CD14-positive monocyte (primary cell): ENCODE data around the gene ORAI3. TPM values are rescaled to one million over a fixed set of nuclear protein-coding genes. Genes with fewer than 3 reads are reported as not detected.

Experiments
- DNase-seq, 3 donors: peaks; one replicate each; pipeline ENCODE4 v3.0.0-alpha.2; 2011 to 2022
- H2AFZ ChIP-seq: 2 replicates; pipeline ENCODE4 v1.6.0; 2012; ENCODE audit warnings: mild to moderate bottlenecking, low read depth, low read length, inconsistent platforms; ENCODE audit not compliant: insufficient read depth, poor library complexity, severe bottlenecking
- H3K27ac ChIP-seq, 2 donors: 1 replicate in 1 of 2; 2 replicates in 1 of 2; pipeline ENCODE4 v1.5.1; 2012 to 2013; ENCODE audit warnings: low read length in 2 of 2, control low read depth in 1 of 2, inconsistent platforms in 1 of 2, low read depth in 1 of 2, mild to moderate bottlenecking in 1 of 2
- H3K27me3 ChIP-seq, 2 donors: one replicate each; pipeline versions ENCODE4 v1.6.0 to v1.6.1; 2011 to 2013; ENCODE audit warnings: low read length in 2 of 2; ENCODE audit not compliant: control insufficient read depth in 2 of 2, insufficient read depth in 2 of 2
- H3K36me3 ChIP-seq, 2 donors: replicated peaks in 1 of 2; 1 replicate in 1 of 2; 2 replicates in 1 of 2; pipeline versions ENCODE4 v1.5.1 to v1.6.1; 2012 to 2013; ENCODE audit warnings: low read length in 2 of 2, control low read depth in 1 of 2, inconsistent platforms in 1 of 2, mild to moderate bottlenecking in 1 of 2; ENCODE audit not compliant: insufficient read depth in 2 of 2, control insufficient read depth in 1 of 2
- H3K4me1 ChIP-seq, 2 donors: 1 replicate in 1 of 2; 2 replicates in 1 of 2; pipeline versions ENCODE4 v1.5.1 to v1.6.1; 2012 to 2013; ENCODE audit warnings: low read length in 2 of 2, control low read depth in 1 of 2, inconsistent platforms in 1 of 2, mild to moderate bottlenecking in 1 of 2, moderate library complexity in 1 of 2; ENCODE audit not compliant: insufficient read depth in 2 of 2, control insufficient read depth in 1 of 2
- H3K4me2 ChIP-seq: replicated peaks from 2 replicates; pipeline ENCODE3; 2012; ENCODE audit warnings: low read length, moderate library complexity, mild to moderate bottlenecking; ENCODE audit not compliant: poor library complexity, severe bottlenecking; ENCODE audit errors: extremely low read depth
- H3K4me3 ChIP-seq, 3 experiments: fragments of 200-600 bp in 1 of 3; sonication (generic) in 1 of 3; replicated peaks in 1 of 3; 1 replicate in 2 of 3; 2 replicates in 1 of 3; pipeline ENCODE4 v1.5.1; 2011 to 2013; ENCODE audit warnings: low read length in 3 of 3, mild to moderate bottlenecking in 3 of 3, control low read depth in 2 of 3, low read depth in 2 of 3, inconsistent platforms in 1 of 3, moderate library complexity in 1 of 3
- H3K79me2 ChIP-seq: 2 replicates; pipeline ENCODE4 v1.6.0; 2012; ENCODE audit warnings: mild to moderate bottlenecking, control low read depth, inconsistent platforms, low read length, moderate library complexity; ENCODE audit not compliant: insufficient read depth
- H3K9ac ChIP-seq: 2 replicates; pipeline ENCODE4 v1.6.0; 2017; ENCODE audit warnings: low read length, mild to moderate bottlenecking; ENCODE audit not compliant: insufficient read depth, poor library complexity, severe bottlenecking
- H3K9me3 ChIP-seq, 2 donors: replicated peaks in 1 of 2; 1 replicate in 1 of 2; 2 replicates in 1 of 2; pipeline versions ENCODE4 v1.5.1 to v1.6.1; 2012 to 2013; ENCODE audit warnings: low read length in 2 of 2, control low read depth in 1 of 2; ENCODE audit not compliant: control insufficient read depth in 1 of 2, insufficient read depth in 1 of 2
- H4K20me1 ChIP-seq: 2 replicates; pipeline ENCODE4 v1.6.0; 2012; ENCODE audit warnings: mild to moderate bottlenecking, low read length, control low read depth, moderate library complexity; ENCODE audit not compliant: insufficient read depth
- H3K27ac Mint-ChIP-seq, 7 donors: one replicate each; pipeline ENCODE4 v1.8.0; 2020; ENCODE audit warnings: mild to moderate bottlenecking in 7 of 7, mixed read lengths in 7 of 7, moderate library complexity in 6 of 7, inconsistent platforms in 2 of 7
- H3K27me3 Mint-ChIP-seq, 3 donors: one replicate each; pipeline ENCODE4 v1.8.0; 2021 to 2022; ENCODE audit warnings: low read depth in 3 of 3, mild to moderate bottlenecking in 3 of 3, mixed read lengths in 3 of 3, moderate library complexity in 3 of 3, inconsistent platforms in 1 of 3
- H3K36me3 Mint-ChIP-seq, 2 donors: one replicate each; pipeline ENCODE4 v1.8.0; 2020; ENCODE audit warnings: mixed read lengths in 2 of 2, inconsistent platforms in 1 of 2, mild to moderate bottlenecking in 1 of 2
- H3K4me1 Mint-ChIP-seq: one replicate; pipeline ENCODE4 v1.8.0; 2020; ENCODE audit warnings: mild to moderate bottlenecking, mixed read lengths
- H3K4me3 Mint-ChIP-seq, 2 donors: one replicate each; pipeline ENCODE4 v1.8.0; 2020; ENCODE audit warnings: mild to moderate bottlenecking in 2 of 2, mixed read lengths in 2 of 2, moderate library complexity in 1 of 2
- H3K9me3 Mint-ChIP-seq, 7 donors: one replicate each; pipeline ENCODE4 v1.8.0; 2020 to 2022; ENCODE audit warnings: mixed read lengths in 7 of 7, mild to moderate bottlenecking in 6 of 7, moderate library complexity in 6 of 7, inconsistent platforms in 2 of 7
- WGBS: methylation state at CpG from one replicate; pipeline ENCODE4 v1.1.5; 2013; ENCODE audit warnings: missing lambda C conversion rate; ENCODE audit not compliant: insufficient coverage; 5-methylcytosine and 5-hydroxymethylcytosine counted together
- intact Hi-C, 2 donors: fragments of 100-400 bp; cut with micrococcal nuclease; formaldehyde crosslinking; loops; one replicate each; pipeline versions ENCODE4 v1.15.0 to v1.15.1; 2023
- polyA plus RNA-seq, 3 donors: library from polyadenylated mRNA; depleted of rRNA in 1 of 3; unstranded in 2 of 3; stranded (reverse) in 1 of 3; fragments of 300-500 nt in 2 of 3; fragments of >200 nt in 1 of 3; fragmentation: Illumina TruSeq in 2 of 3; gene quantifications; 1 replicate in 2 of 3; 2 replicates in 1 of 3; pipeline ENCODE4 v1.2.3, GENCODE V29; 2012 to 2021
- TF ChIP-seq, protein P1 (sequence below): fragments of 200-600 bp; IDR thresholded peaks from one replicate; pipeline ENCODE4 v1.8.0; 2022; ENCODE audit warnings: antibody characterized with exemption, mild to moderate bottlenecking

Gene ORAI3
- polyA plus RNA-seq, 3 donors = 34.3 to 80.3 (median 76.8) TPM

DNA sequence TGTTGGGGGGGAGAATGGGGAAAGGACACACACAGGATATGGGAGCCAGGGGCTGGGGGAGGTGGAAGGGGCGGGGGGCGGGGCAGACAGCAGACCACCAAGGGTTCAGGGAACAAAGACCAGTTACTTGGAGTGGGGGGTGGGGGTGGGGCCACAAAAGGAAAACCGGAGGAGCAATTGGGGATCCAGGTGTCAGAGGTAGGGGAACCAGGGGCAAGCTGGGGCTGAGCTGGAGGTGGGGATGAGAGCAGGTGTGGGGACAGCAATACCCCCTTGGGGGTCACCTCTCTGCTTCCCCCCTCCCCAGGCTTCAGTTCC lies 1.4 kb upstream of the ORAI3 start:
- no peak overlapping the region for H3K4me3 ChIP-seq
- no CpG with 5 or more reads among the region's 3 CpGs for WGBS

DNA sequence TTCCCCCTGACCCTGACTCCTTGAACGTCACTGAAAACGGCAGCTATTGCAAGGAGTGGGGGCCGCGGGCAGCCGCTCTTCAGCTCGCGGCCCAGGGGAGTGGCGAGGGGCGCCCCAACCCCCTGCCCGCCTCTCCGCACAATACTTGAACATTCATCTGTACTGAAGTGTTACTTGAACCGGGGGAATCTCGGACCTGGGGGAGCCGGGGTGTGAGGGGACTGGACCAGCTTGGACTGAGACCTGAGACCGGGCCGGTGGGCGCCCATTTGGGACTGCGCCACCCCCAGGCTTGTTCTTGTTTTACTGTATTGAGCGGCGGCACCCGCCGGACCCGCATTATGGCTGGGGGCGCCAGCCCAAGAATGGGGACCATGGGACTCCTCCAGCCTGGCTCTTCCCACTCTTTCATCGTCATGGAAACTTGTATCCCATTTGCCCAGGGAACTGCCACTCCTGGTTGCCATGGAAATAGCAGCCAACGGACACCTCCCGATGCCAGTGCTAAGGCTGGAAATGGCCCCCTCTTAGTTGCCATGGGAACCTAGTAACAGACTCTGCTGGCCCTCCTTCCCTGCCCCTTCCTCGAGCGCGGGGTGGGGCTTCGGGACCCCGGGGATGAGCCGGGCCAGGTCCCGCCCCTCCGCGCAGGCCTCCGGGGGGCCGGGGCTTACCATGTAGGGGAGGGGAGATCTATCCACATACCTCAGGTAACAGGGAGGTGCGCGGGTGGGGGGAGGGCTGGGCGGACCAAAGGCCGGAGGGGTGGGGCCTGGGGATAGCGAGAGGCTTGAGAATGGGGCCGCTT lies 805 bp upstream of the ORAI3 start:
- peaks cover 19% of the 10 kb centered on the region for H3K4me1 Mint-ChIP-seq
- peak; percentile 48 to 58 (median 51) for DNase-seq
- peak overlapping the region; percentile 90 to 93 for H3K4me3 Mint-ChIP-seq
- peaks cover 14 to 46% of the 10 kb centered on the region in 2 donors for H3K36me3 Mint-ChIP-seq
- Histone ChIP-seq H3K4me3 (peak overlapping the region; percentile 59 to 99 (median 85)), H3K9me3 (no peaks in the 10 kb centered on the region), H4K20me1 (peaks cover 36% of the 10 kb centered on the region), H3K9ac (peak overlapping the region; percentile 91), H3K36me3 (peaks cover 19 to 37% of the 10 kb centered on the region in 2 donors), H2AFZ (peak overlapping the region; percentile 91), H3K27ac (peak overlapping the region; percentile 37 to 80), H3K27me3 (no peaks in the 10 kb centered on the region), H3K4me2 (peak overlapping the region; percentile 99), H3K79me2 (peaks cover 40% of the 10 kb centered on the region), H3K4me1 (peaks cover 25 to 28% of the 10 kb centered on the region in 2 donors)
- intact Hi-C loops = no loop called here
- peak overlapping the region in 2 of 7 donors; percentile 68 to 94 for H3K27ac Mint-ChIP-seq
- 67% methylated on average over 20 of the region's 44 CpGs for WGBS
- peaks cover 0 to 3% (median 0%) of the 10 kb centered on the region in 3 donors for H3K27me3 Mint-ChIP-seq
- TF ChIP-seq, protein P1, sequence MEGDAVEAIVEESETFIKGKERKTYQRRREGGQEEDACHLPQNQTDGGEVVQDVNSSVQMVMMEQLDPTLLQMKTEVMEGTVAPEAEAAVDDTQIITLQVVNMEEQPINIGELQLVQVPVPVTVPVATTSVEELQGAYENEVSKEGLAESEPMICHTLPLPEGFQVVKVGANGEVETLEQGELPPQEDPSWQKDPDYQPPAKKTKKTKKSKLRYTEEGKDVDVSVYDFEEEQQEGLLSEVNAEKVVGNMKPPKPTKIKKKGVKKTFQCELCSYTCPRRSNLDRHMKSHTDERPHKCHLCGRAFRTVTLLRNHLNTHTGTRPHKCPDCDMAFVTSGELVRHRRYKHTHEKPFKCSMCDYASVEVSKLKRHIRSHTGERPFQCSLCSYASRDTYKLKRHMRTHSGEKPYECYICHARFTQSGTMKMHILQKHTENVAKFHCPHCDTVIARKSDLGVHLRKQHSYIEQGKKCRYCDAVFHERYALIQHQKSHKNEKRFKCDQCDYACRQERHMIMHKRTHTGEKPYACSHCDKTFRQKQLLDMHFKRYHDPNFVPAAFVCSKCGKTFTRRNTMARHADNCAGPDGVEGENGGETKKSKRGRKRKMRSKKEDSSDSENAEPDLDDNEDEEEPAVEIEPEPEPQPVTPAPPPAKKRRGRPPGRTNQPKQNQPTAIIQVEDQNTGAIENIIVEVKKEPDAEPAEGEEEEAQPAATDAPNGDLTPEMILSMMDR = no peak
- peaks cover 0 to 1% (median 0%) of the 10 kb centered on the region in 7 donors for H3K9me3 Mint-ChIP-seq

More for the DNA sequence above, 1.4 kb upstream of the ORAI3 start:
- no peak overlapping the region for H3K27ac ChIP-seq
- peaks cover 22% of the 10 kb centered on the region for H3K4me1 Mint-ChIP-seq
- no peaks in the 10 kb centered on the region for H3K27me3 ChIP-seq
- TF ChIP-seq, protein P1 = no peak
- peaks cover 25 to 28% of the 10 kb centered on the region in 2 donors for H3K4me1 ChIP-seq
- peaks cover 18 to 45% of the 10 kb centered on the region in 2 donors for H3K36me3 Mint-ChIP-seq
- H3K36me3 ChIP-seq = peaks cover 22 to 37% of the 10 kb centered on the region in 2 donors
- no peak overlapping the region for H3K4me2 ChIP-seq
- H4K20me1 ChIP-seq = peaks cover 32% of the 10 kb centered on the region
- H3K27me3 Mint-ChIP-seq = peaks cover 0 to 3% (median 0%) of the 10 kb centered on the region in 3 donors
- intact Hi-C loops = no loop called here
- no peak overlapping the region for H2AFZ ChIP-seq
- no peak overlapping the region for H3K4me3 Mint-ChIP-seq
- no peak overlapping the region for H3K27ac Mint-ChIP-seq
- H3K9me3 Mint-ChIP-seq = peaks cover 0 to 1% (median 0%) of the 10 kb centered on the region in 7 donors
- DNase-seq = no peak
- H3K9ac ChIP-seq = no peak overlapping the region
- H3K9me3 ChIP-seq = no peaks in the 10 kb centered on the region
- peaks cover 36% of the 10 kb centered on the region for H3K79me2 ChIP-seq
